Liver (tissue), 9 donors: ENCODE measurements around the gene ENOX1. TPM values are rescaled to one million over a fixed set of nuclear protein-coding genes. Genes with fewer than 3 reads are reported as not detected.

Source experiments
- DNase-seq: peaks from one replicate; pipeline ENCODE4 v3.0.0-alpha.2; 2017; ENCODE audit warnings: low spot score
- H3K27ac ChIP-seq, 2 donors: one replicate each; pipeline ENCODE4 v1.7.0; 2013; ENCODE audit warnings: inconsistent platforms in 2 of 2, low read length in 2 of 2, control low read depth in 1 of 2, low read depth in 1 of 2, mild to moderate bottlenecking in 1 of 2
- H3K27me3 ChIP-seq, 4 donors: one replicate each; pipeline versions ENCODE4 v1.6.1 to v1.7.0; 2013; ENCODE audit warnings: low read length in 3 of 4, inconsistent platforms in 1 of 4, mild to moderate bottlenecking in 1 of 4, moderate library complexity in 1 of 4; ENCODE audit not compliant: control insufficient read depth in 4 of 4, insufficient read depth in 4 of 4
- H3K36me3 ChIP-seq, 4 donors: one replicate each; pipeline versions ENCODE4 v1.6.1 to v1.7.0; 2013; ENCODE audit warnings: low read length in 3 of 4, mild to moderate bottlenecking in 3 of 4, low read depth in 1 of 4, moderate library complexity in 1 of 4; ENCODE audit not compliant: control insufficient read depth in 4 of 4, insufficient read depth in 3 of 4
- H3K4me1 ChIP-seq, 4 donors: one replicate each; pipeline versions ENCODE4 v1.6.1 to v1.7.0; 2013; ENCODE audit warnings: low read length in 3 of 4, mild to moderate bottlenecking in 3 of 4, moderate library complexity in 1 of 4; ENCODE audit not compliant: control insufficient read depth in 4 of 4, insufficient read depth in 4 of 4
- H3K4me3 ChIP-seq, 3 donors: one replicate each; pipeline versions ENCODE4 v1.6.1 to v1.7.0; 2013; ENCODE audit warnings: low read length in 3 of 3, control low read depth in 1 of 3, low read depth in 1 of 3, mild to moderate bottlenecking in 1 of 3
- H3K9ac ChIP-seq, 2 donors: one replicate each; pipeline ENCODE4 v1.7.0; 2013; ENCODE audit warnings: low read length in 2 of 2, mild to moderate bottlenecking in 2 of 2, moderate library complexity in 2 of 2, control low read depth in 1 of 2, low read depth in 1 of 2
- H3K9me3 ChIP-seq, 4 donors: one replicate each; pipeline versions ENCODE4 v1.6.1 to v1.7.0; 2013; ENCODE audit warnings: low read length in 3 of 4; ENCODE audit not compliant: control insufficient read depth in 4 of 4
- ATF3 ChIP-seq: IDR thresholded peaks from 2 replicates; pipeline ENCODE4 v1.6.1; 2016; ENCODE audit warnings: antibody characterized with exemption
- CTCF ChIP-seq: fragments of 150-350 bp; IDR thresholded peaks from 2 replicates; pipeline ENCODE4 v1.5.1; 2017; ENCODE audit warnings: improper control_type of control experiment, low read depth, low read length; ENCODE audit not compliant: missing input control
- EGR1 ChIP-seq, 2 donors: IDR thresholded peaks; 2 replicates each; pipeline ENCODE4 v1.6.1; 2016 to 2018; ENCODE audit warnings: antibody characterized with exemption in 2 of 2, low read depth in 2 of 2
- FOXA2 ChIP-seq: IDR thresholded peaks from 2 replicates; pipeline ENCODE4 v1.6.1; 2016; ENCODE audit warnings: antibody characterized with exemption
- GABPA ChIP-seq, 2 donors: IDR thresholded peaks in 1 of 2; conservative IDR thresholded peaks in 1 of 2; 2 replicates each; pipeline ENCODE4 v1.6.1; 2016; ENCODE audit warnings: antibody characterized with exemption in 2 of 2, mild to moderate bottlenecking in 1 of 2, moderate library complexity in 1 of 2
- HNF4A ChIP-seq, 2 donors: conservative IDR thresholded peaks; 2 replicates each; pipeline ENCODE4 v1.6.1; 2016; ENCODE audit warnings: antibody characterized with exemption in 2 of 2, mild to moderate bottlenecking in 2 of 2
- HNF4G ChIP-seq: IDR thresholded peaks from 2 replicates; pipeline ENCODE4 v1.6.1; 2016; ENCODE audit warnings: antibody characterized with exemption
- MAX ChIP-seq: IDR thresholded peaks from 2 replicates; pipeline ENCODE4 v1.6.1; 2016; ENCODE audit warnings: antibody characterized with exemption
- NR2F2 ChIP-seq: IDR thresholded peaks from 2 replicates; pipeline ENCODE4 v1.6.1; 2016; ENCODE audit warnings: antibody characterized with exemption
- RAD21 ChIP-seq, 2 donors: IDR thresholded peaks; 2 replicates each; pipeline ENCODE4 v1.6.1; 2016; ENCODE audit warnings: antibody characterized with exemption in 2 of 2, mild to moderate bottlenecking in 2 of 2
- REST ChIP-seq: IDR thresholded peaks from 2 replicates; pipeline ENCODE4 v1.6.1; 2016; ENCODE audit warnings: antibody characterized with exemption, mild to moderate bottlenecking
- RXRA ChIP-seq, 2 donors: IDR thresholded peaks; 2 replicates each; pipeline ENCODE4 v1.6.1; 2017 to 2018; ENCODE audit warnings: antibody characterized with exemption in 2 of 2, mild to moderate bottlenecking in 1 of 2
- SP1 ChIP-seq: IDR thresholded peaks from 2 replicates; pipeline ENCODE4 v1.6.1; 2018; ENCODE audit warnings: antibody characterized with exemption, mild to moderate bottlenecking
- TAF1 ChIP-seq: conservative IDR thresholded peaks from 2 replicates; pipeline ENCODE4 v1.6.1; 2016; ENCODE audit warnings: antibody characterized with exemption, mild to moderate bottlenecking
- YY1 ChIP-seq: IDR thresholded peaks from 2 replicates; pipeline ENCODE4 v1.6.1; 2016; ENCODE audit warnings: antibody characterized with exemption, mild to moderate bottlenecking
- WGBS: extraction: QIAGEN DNeasy Blood & Tissue Kit; methylation state at CpG from one replicate; pipeline ENCODE4 v1.1.7; 2013; 5-methylcytosine and 5-hydroxymethylcytosine counted together
- polyA plus RNA-seq, 2 donors: library from polyadenylated mRNA; stranded (reverse) in 1 of 2; unstranded in 1 of 2; fragments of 200-250 nt in 1 of 2; fragments of >200 nt in 1 of 2; fragmentation: Nextera tagmentation in 1 of 2; extraction: Ambion mirVana in 1 of 2; gene quantifications; one replicate each; pipeline versions ENCODE4 v1.2.1 to v1.2.3, GENCODE V29; 2013 to 2015
- total RNA-seq, 2 donors: library from RNA; depleted of rRNA; stranded (reverse); fragments of >200 nt; gene quantifications; one replicate each; pipeline ENCODE4 v1.2.3, GENCODE V29; 2014
- donor health status: healthy.
- donor health status: healthy.
- donor health status: healthy.
- donor health status: healthy.
- donor health status: healthy.

The ENOX1 gene
- total and polyA plus RNA-seq, 4 donors, result 0.02 to 0.33 (median 0.08) TPM; not detected in 1

GRCh38 chr13:43376596-43376995 lies 410.2 kb downstream of the ENOX1 start:
- H3K4me1 ChIP-seq, result no peaks in the 10 kb centered on the region
- no peak overlapping the region for H3K9ac ChIP-seq
- 84% methylated on average over 1 of the region's 1 CpG for WGBS
- H3K9me3 ChIP-seq, result peaks cover 0 to 10% (median 0%) of the 10 kb centered on the region in 4 donors
- no peak overlapping the region for H3K4me3 ChIP-seq
- no peak for DNase-seq
- H3K27me3 ChIP-seq, result no peaks in the 10 kb centered on the region
- no peak overlapping the region for H3K27ac ChIP-seq
- TF ChIP-seq HNF4A (conservative IDR thresholded peaks at IDR 0.05), result no peak
- TF ChIP-seq CTCF, result no peak
- TF ChIP-seq GABPA (IDR thresholded peaks at IDR 0.05 in 1 of 2, conservative IDR thresholded peaks at IDR 0.05 in 1 of 2), result no peak
- no peaks in the 10 kb centered on the region for H3K36me3 ChIP-seq

- H3K4me1 ChIP-seq, result no peaks in the 10 kb centered on the region
- no peak overlapping the region for H3K4me3 ChIP-seq
- no peak for DNase-seq
- H3K27ac ChIP-seq, result no peak overlapping the region
- H3K9me3 ChIP-seq, result peaks cover 0 to 10% (median 0%) of the 10 kb centered on the region in 4 donors
- H3K27me3 ChIP-seq, result no peaks in the 10 kb centered on the region
- no peaks in the 10 kb centered on the region for H3K36me3 ChIP-seq
- WGBS, result 64% methylated on average over 2 of the region's 2 CpGs
- H3K9ac ChIP-seq, result no peak overlapping the region
- TF ChIP-seq SP1 (no peak), EGR1 (IDR thresholded peaks at IDR 0.05; ENCODE audit: low read depth in 2 of 2) (no peak), NR2F2 (no peak), GABPA (IDR thresholded peaks at IDR 0.05 in 1 of 2, conservative IDR thresholded peaks at IDR 0.05 in 1 of 2) (no peak), YY1 (no peak)
Measured at GRCh38 chr13:43375797-43376465, 410.8 kb downstream of the ENOX1 start.

- no peak for DNase-seq
- Histone ChIP-seq H3K9ac (no peak overlapping the region), H3K27ac (no peak overlapping the region), H3K36me3 (no peaks in the 10 kb centered on the region), H3K4me1 (no peaks in the 10 kb centered on the region), H3K9me3 (peaks cover 0 to 7% (median 0%) of the 10 kb centered on the region in 4 donors), H3K4me3 (no peak overlapping the region), H3K27me3 (no peaks in the 10 kb centered on the region)
- 67% methylated on average over 1 of the region's 1 CpG for WGBS
- TF ChIP-seq HNF4A (conservative IDR thresholded peaks at IDR 0.05) (no peak), RAD21 (IDR thresholded peaks at IDR 0.05) (no peak), EGR1 (IDR thresholded peaks at IDR 0.05; ENCODE audit: low read depth in 2 of 2) (no peak), RXRA (IDR thresholded peaks at IDR 0.05) (no peak), MAX (no peak), SP1 (no peak), FOXA2 (no peak), CTCF (no peak), YY1 (no peak), TAF1 (no peak), ATF3 (no peak), HNF4G (no peak), REST (no peak), GABPA (IDR thresholded peaks at IDR 0.05 in 1 of 2, conservative IDR thresholded peaks at IDR 0.05 in 1 of 2) (no peak)
Measured at GRCh38 chr13:43374621-43375020, 412.2 kb downstream of the ENOX1 start.
